Neuronal stem cell (in vitro differentiated cells): ENCODE data around the gene WDR20.

Source experiments
- DNase-seq: peaks from one replicate; pipeline ENCODE4 v3.0.0-alpha.2; 2013; ENCODE audit warnings: low spot score
- H2AFZ ChIP-seq: one replicate; pipeline ENCODE4 v1.6.1; 2013; ENCODE audit warnings: mild to moderate bottlenecking, low read length, inconsistent platforms
- H2AK5ac ChIP-seq: 2 replicates; pipeline ENCODE4 v1.6.1; 2013; ENCODE audit warnings: low read depth, mild to moderate bottlenecking, inconsistent platforms, low read length, moderate library complexity, mixed read lengths
- H2BK120ac ChIP-seq: 2 replicates; pipeline ENCODE4 v1.6.1; 2013; ENCODE audit warnings: low read depth, mild to moderate bottlenecking, inconsistent platforms, low read length, moderate library complexity, mixed read lengths
- H2BK12ac ChIP-seq: one replicate; pipeline ENCODE4 v1.6.1; 2013; ENCODE audit warnings: low read length, inconsistent platforms
- H2BK15ac ChIP-seq: 2 replicates; pipeline ENCODE4 v1.6.1; 2013; ENCODE audit warnings: mild to moderate bottlenecking, low read length, inconsistent platforms, mixed read lengths
- H2BK5ac ChIP-seq: one replicate; pipeline ENCODE4 v1.6.1; 2013; ENCODE audit warnings: inconsistent platforms, mild to moderate bottlenecking, low read length, moderate library complexity
- H3K14ac ChIP-seq: one replicate; pipeline ENCODE4 v1.6.1; 2013; ENCODE audit warnings: low read length, inconsistent platforms
- H3K18ac ChIP-seq: 2 replicates; pipeline ENCODE4 v1.6.1; 2013; ENCODE audit warnings: low read length, inconsistent platforms
- H3K23ac ChIP-seq: 2 replicates; pipeline ENCODE4 v1.6.1; 2013; ENCODE audit warnings: low read depth, mild to moderate bottlenecking, mixed read lengths, low read length, inconsistent platforms; ENCODE audit not compliant: poor library complexity
- H3K27ac ChIP-seq: replicated peaks from 3 replicates; pipeline ENCODE4 v1.5.1; 2013; ENCODE audit warnings: low read length, inconsistent platforms
- H3K27me3 ChIP-seq, 3 experiments: 2 replicates each; pipeline ENCODE4 v1.6.1; 2013; ENCODE audit warnings: low read length in 3 of 3, mild to moderate bottlenecking in 2 of 3, inconsistent platforms in 1 of 3, low read depth in 1 of 3, mixed read lengths in 1 of 3, moderate library complexity in 1 of 3; ENCODE audit not compliant: control insufficient read depth in 3 of 3, insufficient read depth in 3 of 3
- H3K36me3 ChIP-seq, 2 donors: replicated peaks in 1 of 2; 2 replicates each; pipeline ENCODE4 v1.6.1; 2013; ENCODE audit warnings: low read length in 2 of 2; ENCODE audit not compliant: control insufficient read depth in 2 of 2, insufficient read depth in 2 of 2
- H3K4ac ChIP-seq: 2 replicates; pipeline ENCODE4 v1.6.1; 2013; ENCODE audit warnings: inconsistent platforms, mild to moderate bottlenecking, low read length, moderate library complexity
- H3K4me1 ChIP-seq, 2 donors: 1 replicate in 1 of 2; 2 replicates in 1 of 2; pipeline ENCODE4 v1.6.1; 2013; ENCODE audit warnings: low read length in 2 of 2, low read depth in 1 of 2; ENCODE audit not compliant: control insufficient read depth in 2 of 2, insufficient read depth in 1 of 2
- H3K4me2 ChIP-seq: one replicate; pipeline ENCODE4 v1.6.1; 2013; ENCODE audit warnings: mild to moderate bottlenecking, low read length, inconsistent platforms; ENCODE audit not compliant: insufficient read depth, poor library complexity, severe bottlenecking
- H3K4me3 ChIP-seq, 2 donors: 2 replicates each; pipeline ENCODE4 v1.5.1; 2013; ENCODE audit warnings: low read length in 2 of 2, mild to moderate bottlenecking in 2 of 2, inconsistent platforms in 1 of 2, moderate library complexity in 1 of 2
- H3K79me1 ChIP-seq: one replicate; pipeline ENCODE4 v1.6.1; 2013; ENCODE audit warnings: low read depth, mild to moderate bottlenecking, inconsistent platforms, low read length, moderate library complexity
- H3K9ac ChIP-seq: one replicate; pipeline ENCODE4 v1.6.1; 2013; ENCODE audit warnings: mild to moderate bottlenecking, low read depth, low read length, inconsistent platforms; ENCODE audit not compliant: poor library complexity
- H3K9me3 ChIP-seq, 2 donors: replicated peaks in 1 of 2; 2 replicates each; pipeline versions ENCODE3 to v1.6.1; 2013; ENCODE audit warnings: low read length in 2 of 2, mild to moderate bottlenecking in 2 of 2, inconsistent platforms in 1 of 2, low read depth in 1 of 2, mixed read lengths in 1 of 2, moderate library complexity in 1 of 2; ENCODE audit not compliant: control insufficient read depth in 2 of 2, insufficient read depth in 1 of 2
- H4K8ac ChIP-seq: one replicate; pipeline ENCODE4 v1.6.1; 2013; ENCODE audit warnings: low read depth, mild to moderate bottlenecking, inconsistent platforms, low read length, moderate library complexity
- H4K91ac ChIP-seq: one replicate; pipeline ENCODE4 v1.6.1; 2013; ENCODE audit warnings: low read length, low read depth, mild to moderate bottlenecking, inconsistent platforms; ENCODE audit not compliant: poor library complexity
- WGBS, 2 donors: extraction: QIAGEN DNeasy Blood & Tissue Kit; methylation state at CpG; one replicate each; pipeline ENCODE4 v1.1.7; 2013; ENCODE audit warnings: missing lambda C conversion rate in 2 of 2, mixed read lengths in 1 of 2; ENCODE audit not compliant: insufficient read length in 2 of 2, insufficient replicate concordance in 1 of 2; ENCODE audit errors: extremely low coverage in 2 of 2; 5-methylcytosine and 5-hydroxymethylcytosine counted together

The WDR20 gene

GRCh38 chr14:102192840-102193502 lies 53.3 kb downstream of the WDR20 start:
- no peaks in the 10 kb centered on the region for H3K9me3 ChIP-seq
- no peak overlapping the region for H3K27ac ChIP-seq
- DNase-seq: no peak

GRCh38 chr14:102194856-102195255 lies 55.2 kb downstream of the WDR20 start:
- Histone ChIP-seq H2BK12ac (no peak overlapping the region), H3K27ac (no peak overlapping the region), H3K9me3 (no peaks in the 10 kb centered on the region), H2AK5ac (no peak overlapping the region), H2BK5ac (no peak overlapping the region), H3K4me2 (no peak overlapping the region), H4K91ac (no peak overlapping the region), H3K79me1 (peaks cover 4% of the 10 kb centered on the region), H3K9ac (no peak overlapping the region), H3K18ac (no peak overlapping the region), H3K27me3 (no peaks in the 10 kb centered on the region), H3K23ac (no peak overlapping the region), H3K4me3 (no peak overlapping the region), H2BK120ac (no peak overlapping the region), H4K8ac (no peak overlapping the region), H2BK15ac (no peak overlapping the region), H3K14ac (no peak overlapping the region), H3K4me1 (peaks cover 5% of the 10 kb centered on the region in 2 donors), H3K4ac (no peak overlapping the region), H2AFZ (no peak overlapping the region), H3K36me3 (peaks cover 12 to 51% of the 10 kb centered on the region in 2 donors)
- WGBS, 2 donors: no CpG with 5 or more reads among the region's 4 CpGs
- no peak for DNase-seq

More at GRCh38 chr14:102192840-102193502, 53.3 kb downstream of the WDR20 start:
- H2AK5ac ChIP-seq: no peak overlapping the region
- H3K23ac ChIP-seq: no peak overlapping the region
- peaks cover 7 to 36% of the 10 kb centered on the region in 2 donors for H3K36me3 ChIP-seq
- H3K27me3 ChIP-seq: no peaks in the 10 kb centered on the region
- no peak overlapping the region for H4K91ac ChIP-seq
- no peak overlapping the region for H2AFZ ChIP-seq
- H3K4me2 ChIP-seq: no peak overlapping the region
- no peak overlapping the region for H2BK5ac ChIP-seq
- H3K14ac ChIP-seq: no peak overlapping the region
- H3K9ac ChIP-seq: no peak overlapping the region
- no peak overlapping the region for H3K4me3 ChIP-seq
- H3K4ac ChIP-seq: no peak overlapping the region
- H3K79me1 ChIP-seq: peaks cover 5% of the 10 kb centered on the region
- H2BK120ac ChIP-seq: no peak overlapping the region
- H3K18ac ChIP-seq: no peak overlapping the region
- no peak overlapping the region for H4K8ac ChIP-seq
- H3K4me1 ChIP-seq: peaks cover 5 to 6% of the 10 kb centered on the region in 2 donors
- H2BK12ac ChIP-seq: no peak overlapping the region
- WGBS, 2 donors: no CpG with 5 or more reads among the region's 13 CpGs
- H2BK15ac ChIP-seq: no peak overlapping the region

- Histone ChIP-seq H4K91ac (no peak overlapping the region), H3K4me1 (peaks cover 4 to 5% of the 10 kb centered on the region in 2 donors), H3K4ac (no peak overlapping the region), H3K79me1 (peaks cover 3% of the 10 kb centered on the region), H3K36me3 (peaks cover 11 to 55% of the 10 kb centered on the region in 2 donors), H2BK12ac (no peak overlapping the region), H3K23ac (no peak overlapping the region), H2AFZ (no peak overlapping the region), H3K9ac (no peak overlapping the region), H3K4me2 (no peak overlapping the region), H3K9me3 (no peaks in the 10 kb centered on the region), H2BK15ac (no peak overlapping the region), H3K27ac (no peak overlapping the region), H3K27me3 (no peaks in the 10 kb centered on the region), H3K14ac (no peak overlapping the region), H3K4me3 (no peak overlapping the region), H2AK5ac (no peak overlapping the region), H2BK5ac (no peak overlapping the region), H3K18ac (no peak overlapping the region), H2BK120ac (no peak overlapping the region), H4K8ac (no peak overlapping the region)
- WGBS, 2 donors: no CpG with 5 or more reads among the region's 1 CpG
- no peak for DNase-seq
Measured at GRCh38 chr14:102195446-102195845, 55.7 kb downstream of the WDR20 start.

GRCh38 chr14:102196039-102196901 lies 56.6 kb downstream of the WDR20 start:
- no CpG with 5 or more reads among the region's 6 CpGs for WGBS, 2 donors
- H3K27ac ChIP-seq: no peak overlapping the region

More at GRCh38 chr14:102196039-102196901, 56.6 kb downstream of the WDR20 start:
- Histone ChIP-seq H4K8ac (no peak overlapping the region), H2AFZ (no peak overlapping the region), H3K4me2 (no peak overlapping the region), H2BK5ac (no peak overlapping the region), H4K91ac (no peak overlapping the region), H3K4ac (no peak overlapping the region), H3K9me3 (peaks cover 0 to 2% of the 10 kb centered on the region in 2 donors), H3K27me3 (no peaks in the 10 kb centered on the region), H3K23ac (no peak overlapping the region), H3K4me3 (no peak overlapping the region), H2BK120ac (no peak overlapping the region), H3K14ac (no peak overlapping the region), H2BK15ac (no peak overlapping the region), H3K4me1 (peaks cover 4 to 5% of the 10 kb centered on the region in 2 donors), H3K79me1 (peaks cover 3% of the 10 kb centered on the region), H2BK12ac (no peak overlapping the region), H2AK5ac (no peak overlapping the region), H3K36me3 (peaks cover 14 to 61% of the 10 kb centered on the region in 2 donors), H3K9ac (no peak overlapping the region), H3K18ac (no peak overlapping the region)
- no peak for DNase-seq
